GM18498 (cell line): Measurements from ENCODE around the gene XYLB.
"Not testable (repeated sequence)": the region's sequence is repeated elsewhere in the genome, so short reads cannot be mapped to it uniquely, and the experiment has no call there.

Experiments used
- ATAC-seq: cut with Tn5 transposase; IDR thresholded peaks from one replicate; pipeline ENCODE4 v1.9.1; 2021; ENCODE audit warnings: mild to moderate bottlenecking, moderate library complexity; ENCODE audit not compliant: unreplicated experiment

Gene XYLB

GRCh38 chr3:38386992-38387750, 40.6 kb downstream of the XYLB start:
- no peak for ATAC-seq

DNA sequence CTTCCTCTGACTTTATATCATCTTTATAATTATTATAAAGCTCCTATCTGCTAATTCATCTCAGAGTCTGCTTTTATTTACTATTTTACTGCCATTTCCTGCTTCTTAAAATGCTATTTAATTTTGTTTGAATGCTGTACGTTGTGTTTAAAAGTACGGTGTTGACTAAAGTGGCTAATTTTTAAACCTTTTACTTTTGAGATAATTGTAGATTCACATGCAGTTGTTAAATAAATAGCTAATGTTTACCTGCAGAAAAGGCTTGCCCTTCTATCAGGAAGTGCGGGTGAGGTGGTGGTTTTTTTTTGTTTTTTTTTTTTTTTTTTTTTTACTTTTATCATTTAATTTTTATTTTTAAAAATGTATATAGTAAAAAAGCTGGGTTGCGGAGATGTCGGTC, 41.3 kb downstream of the XYLB start:
- no peak for ATAC-seq

- no peak for ATAC-seq
Measured at GRCh38 chr3:38392604-38393163, 46.1 kb downstream of the XYLB start.

DNA sequence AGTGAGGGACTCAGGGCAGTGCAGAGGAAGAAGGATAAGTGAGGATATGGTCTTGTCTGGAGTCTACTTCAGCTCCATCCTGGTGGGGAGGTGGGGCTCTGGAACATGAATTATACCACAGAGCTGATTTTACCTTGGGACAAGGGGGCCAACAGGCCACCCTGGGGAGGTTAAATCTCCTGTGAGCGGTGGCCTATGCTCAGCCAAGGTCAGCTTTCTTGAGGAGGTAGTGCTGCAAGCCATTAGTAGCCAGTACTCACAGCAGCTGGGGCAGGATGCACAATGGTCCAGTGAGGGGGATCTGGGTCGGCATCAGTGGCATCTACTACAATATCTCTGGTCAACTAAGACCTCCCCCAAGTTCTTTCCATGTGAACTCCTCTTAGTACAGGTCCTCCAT, 49.7 kb downstream of the XYLB start:
- ATAC-seq: no peak

GRCh38 chr3:38396861-38397260, 50.3 kb downstream of the XYLB start:
- no peak for ATAC-seq

- ATAC-seq: no peak
Measured at GRCh38 chr3:38397320-38397719, 50.7 kb downstream of the XYLB start.

GRCh38 chr3:38401246-38401962, 54.8 kb downstream of the XYLB start:
- no peak for ATAC-seq

- ATAC-seq: no peak
Measured at GRCh38 chr3:38404286-38404685, 57.7 kb downstream of the XYLB start.

- ATAC-seq: no peak
Measured at GRCh38 chr3:38411591-38411990, 65.0 kb downstream of the XYLB start.

DNA sequence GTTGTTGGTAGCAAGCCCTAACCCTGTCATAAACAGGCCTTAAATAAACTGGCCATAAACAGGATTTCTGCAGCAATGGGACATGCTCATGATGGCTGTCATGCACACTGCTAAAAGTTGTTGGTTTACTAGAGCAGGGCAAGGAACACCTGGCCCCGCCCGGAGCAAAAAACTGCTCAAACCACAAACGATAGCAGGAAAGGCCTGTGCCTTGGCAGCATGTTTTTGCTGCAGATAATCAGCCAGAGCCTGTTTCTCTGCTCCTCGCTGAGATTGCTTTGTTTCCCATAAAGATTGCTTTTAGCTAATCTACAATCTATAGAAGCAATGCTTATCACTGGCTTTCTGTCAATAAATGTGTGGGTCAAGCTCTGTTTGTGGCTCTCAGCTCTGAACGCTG, 74.2 kb downstream of the XYLB start:
- not testable (repeated sequence) for ATAC-seq

DNA sequence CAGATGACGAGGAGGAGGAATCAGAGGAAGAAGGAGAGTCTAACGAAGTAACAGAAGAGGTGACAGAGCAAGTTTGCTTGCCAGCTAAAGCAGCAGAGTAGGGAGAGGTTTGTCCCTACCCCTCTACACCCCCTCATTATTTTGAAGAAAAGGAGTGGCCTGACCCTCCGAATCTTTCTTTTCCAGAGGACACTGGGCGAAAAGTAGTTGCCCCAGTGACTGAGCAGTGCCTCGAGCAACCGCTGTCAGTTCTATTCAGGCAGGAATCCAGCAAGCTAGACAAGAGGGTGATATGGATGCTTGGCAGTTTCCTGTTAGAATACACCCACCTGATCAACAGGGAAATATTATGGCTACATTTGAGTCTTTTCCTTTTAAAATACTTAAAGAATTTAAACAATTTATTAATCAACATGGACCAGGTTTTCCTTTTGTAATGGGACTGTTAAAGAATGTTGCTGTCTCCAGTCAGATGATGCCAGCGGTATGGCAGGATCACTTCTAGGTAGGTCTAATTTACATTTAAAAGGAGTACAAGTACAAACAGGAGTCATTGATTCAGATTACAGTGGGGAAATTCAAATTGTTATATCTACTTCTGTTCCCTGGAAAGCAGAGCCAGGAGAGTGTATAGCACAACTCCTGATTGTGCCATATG, 75.2 kb downstream of the XYLB start:
- ATAC-seq: no peak

DNA sequence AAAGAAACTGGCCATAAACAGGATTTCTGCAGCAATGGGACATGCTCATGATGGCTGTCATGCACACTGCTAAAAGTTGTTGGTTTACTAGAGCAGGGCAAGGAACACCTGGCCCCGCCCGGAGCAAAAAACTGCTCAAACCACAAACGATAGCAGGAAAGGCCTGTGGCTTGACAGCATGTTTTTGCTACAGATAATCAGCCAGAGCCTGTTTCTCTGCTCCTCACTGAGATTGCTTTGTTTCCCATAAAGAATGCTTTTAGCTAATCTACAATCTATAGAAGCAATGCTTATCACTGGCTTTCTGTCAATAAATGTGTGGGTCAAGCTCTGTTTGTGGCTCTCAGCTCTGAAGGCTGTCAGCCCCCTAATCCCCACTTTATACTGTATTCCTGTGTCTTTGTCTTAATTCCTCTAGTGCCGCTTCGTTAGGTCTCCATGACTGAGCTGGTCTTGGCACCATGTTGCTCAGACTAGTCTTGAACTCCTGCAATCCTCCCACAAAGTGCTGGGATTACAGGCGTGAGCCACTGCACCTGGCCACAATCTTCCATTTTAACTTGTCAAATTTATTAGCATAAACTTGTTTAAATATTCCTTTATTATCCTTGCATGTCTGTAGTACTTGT, 80.3 kb downstream of the XYLB start:
- ATAC-seq: not testable (repeated sequence)

DNA sequence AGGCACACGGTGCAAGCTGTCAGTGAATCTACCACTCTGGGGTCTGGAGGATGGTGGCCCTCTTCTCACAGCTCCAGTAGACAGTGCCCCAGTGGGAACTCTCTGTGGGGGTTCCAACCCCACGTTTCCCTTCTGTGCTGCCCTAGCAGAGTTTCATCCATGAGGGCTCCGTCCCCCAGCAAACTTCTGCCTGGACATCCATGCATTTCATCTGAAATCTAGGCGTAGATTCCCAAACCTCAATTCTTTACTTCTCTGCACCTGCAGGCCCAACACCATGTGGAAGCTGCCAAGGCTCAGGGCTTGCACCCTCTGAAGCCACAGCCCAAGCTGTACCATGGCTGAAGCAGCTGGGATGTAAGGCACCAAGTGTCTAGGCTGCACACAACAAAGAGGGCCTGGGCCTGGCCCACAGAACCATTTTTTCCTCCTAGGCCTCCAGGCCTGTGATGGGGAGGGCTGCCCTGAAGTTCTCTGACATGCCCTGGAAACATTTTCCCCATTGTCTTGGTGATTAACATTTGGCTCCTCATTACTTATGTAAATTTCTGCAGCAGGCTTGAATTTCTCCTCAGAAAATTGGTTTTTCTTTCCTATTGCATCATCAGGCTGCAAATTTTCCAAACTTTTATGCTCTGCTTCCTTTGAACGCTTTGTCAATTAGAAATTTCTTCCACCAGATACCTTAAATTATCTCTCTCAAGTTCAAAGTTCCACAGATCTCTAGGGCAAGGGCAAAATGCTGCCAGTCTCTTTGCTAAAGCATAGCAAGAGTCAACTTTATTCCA, 86.5 kb downstream of the XYLB start:
- ATAC-seq: not testable (repeated sequence)

DNA sequence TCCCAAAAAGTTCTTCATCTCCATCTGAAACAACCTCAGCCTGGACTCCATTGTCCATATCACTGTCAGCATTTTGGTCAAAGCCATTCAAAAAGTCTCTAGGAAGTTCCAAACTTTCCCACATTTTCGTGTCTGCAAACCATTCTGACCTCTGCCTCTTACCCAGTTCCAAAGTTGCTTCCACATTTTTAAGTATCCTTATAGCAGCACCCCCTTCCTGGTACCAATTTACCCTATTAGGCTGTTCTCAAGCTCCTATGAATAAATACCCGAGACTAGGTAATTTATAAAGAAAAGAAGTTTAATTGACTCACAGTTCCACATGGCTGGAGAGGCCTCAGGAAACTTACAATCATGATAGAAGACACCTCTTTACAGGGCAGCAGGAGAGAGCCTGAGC, 87.1 kb downstream of the XYLB start:
- ATAC-seq: not testable (repeated sequence)

DNA sequence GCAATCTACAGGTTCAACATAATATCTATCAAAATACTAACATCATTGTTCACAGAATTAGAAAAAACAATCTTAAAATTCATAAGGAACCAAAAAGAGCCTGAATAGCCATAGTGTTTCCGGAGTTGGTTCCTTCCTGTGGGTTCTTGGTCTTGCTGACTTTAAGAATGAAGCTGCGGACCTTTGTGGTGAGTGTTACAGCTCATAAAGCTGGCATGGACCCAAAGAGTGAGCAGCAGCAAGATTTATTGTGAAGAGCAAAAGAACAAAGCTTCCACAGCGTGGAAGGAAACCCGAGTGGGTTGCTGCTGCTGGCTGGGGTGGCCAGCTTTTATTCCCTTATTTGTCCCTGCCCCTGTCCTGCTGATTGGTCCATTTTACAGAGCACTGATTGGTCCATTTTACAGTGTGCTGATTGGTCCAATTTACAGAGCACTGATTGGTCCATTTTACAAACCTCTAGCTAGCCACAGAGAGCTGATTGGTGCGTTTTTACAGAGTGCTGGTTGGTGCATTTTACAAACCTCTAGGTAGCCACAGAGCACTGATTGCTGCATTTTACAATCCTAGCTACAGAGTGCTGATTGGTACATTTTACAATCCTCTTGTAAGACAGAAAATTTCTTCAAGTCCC, 92.0 kb downstream of the XYLB start:
- not testable (repeated sequence) for ATAC-seq

DNA sequence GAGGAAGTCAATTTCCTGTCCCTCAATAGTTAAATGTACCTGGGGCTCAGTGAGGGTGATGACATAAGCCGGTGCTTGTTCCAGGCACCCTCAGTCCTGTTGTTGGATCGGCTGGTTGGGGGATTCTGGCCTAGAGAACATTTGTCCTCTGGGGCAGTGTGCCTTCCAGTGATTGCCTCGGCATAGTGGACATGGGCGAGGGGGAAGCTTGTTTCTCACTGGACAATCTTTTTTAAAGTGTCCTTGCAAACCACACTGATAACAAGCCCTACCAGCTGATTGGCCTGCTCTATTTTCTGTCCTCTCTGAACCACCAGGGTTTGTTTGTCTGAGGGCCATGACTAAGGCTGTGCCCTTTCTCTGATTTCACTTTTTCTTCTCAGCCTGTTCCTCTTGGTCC, 96.6 kb downstream of the XYLB start:
- not testable (repeated sequence) for ATAC-seq

DNA sequence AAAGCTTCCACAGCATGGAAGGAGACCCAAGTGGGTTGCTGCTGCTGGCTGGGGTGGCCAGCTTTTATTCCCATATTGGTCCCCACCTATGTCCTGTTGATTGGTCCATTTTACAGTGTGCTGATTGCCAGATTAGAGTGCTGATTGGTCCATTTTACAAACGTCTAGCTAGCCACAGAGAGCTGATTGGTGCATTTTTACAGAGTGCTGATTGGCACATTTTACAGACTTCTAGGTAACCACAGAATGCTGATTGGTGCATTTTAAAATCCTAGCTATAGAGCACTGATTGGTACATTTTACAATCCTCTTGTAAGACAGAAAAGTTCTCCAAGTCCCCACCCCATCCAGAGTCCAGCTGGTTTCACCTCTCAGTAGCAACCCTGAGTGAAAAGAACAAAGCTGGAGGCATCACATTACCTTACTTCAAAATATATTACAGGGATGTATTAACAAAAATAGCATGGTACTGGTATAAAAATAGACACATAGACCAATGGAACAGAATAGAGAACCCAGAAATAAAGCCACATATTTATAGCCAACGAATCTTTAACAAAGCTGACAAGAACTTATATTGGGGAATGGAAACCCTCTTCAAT, 99.6 kb downstream of the XYLB start:
- no peak for ATAC-seq

GRCh38 chr3:38446812-38447211, 100.2 kb downstream of the XYLB start:
- no peak for ATAC-seq

DNA sequence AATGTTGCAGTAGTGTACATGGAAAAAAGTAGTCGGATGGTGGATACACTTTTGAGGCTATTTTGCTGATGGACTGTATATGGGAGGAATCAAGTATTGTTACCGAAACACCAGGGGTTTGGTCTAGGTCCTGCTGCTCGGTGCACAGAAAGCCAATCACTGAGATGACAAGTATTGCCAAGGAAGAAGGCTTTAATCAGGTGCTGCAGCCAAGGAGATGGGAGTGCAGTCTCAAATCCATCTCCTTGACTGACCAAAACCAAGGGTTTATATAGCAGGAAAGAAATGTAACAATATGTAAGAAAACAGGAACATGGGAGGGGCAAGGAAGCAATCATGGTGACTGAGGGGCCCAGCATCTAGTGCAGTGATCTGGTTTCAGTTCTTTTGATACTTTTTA, 104.3 kb downstream of the XYLB start:
- ATAC-seq: no peak
